Spleen (tissue), 7 donors: Measurements from ENCODE around the gene LMO2.

Source experiments
- CTCF ChIP-seq, 11 experiments: fragments of 200-600 bp in 7 of 11; fragments of 450-650 bp in 4 of 11; sonication (generic) in 4 of 11; IDR thresholded peaks in 8 of 11; conservative IDR thresholded peaks in 3 of 11; 1 replicate in 7 of 11; 2 replicates in 4 of 11; pipeline versions ENCODE4 v1.4.0 to v1.8.0; 2016 to 2021; ENCODE audit warnings: antibody characterized with exemption in 11 of 11, inconsistent platforms in 4 of 11, mild to moderate bottlenecking in 1 of 11
- POLR2A ChIP-seq, 3 donors: fragments of 450-650 bp; IDR thresholded peaks; one replicate each; pipeline ENCODE4 v1.5.1; 2017; ENCODE audit warnings: antibody characterized with exemption in 3 of 3, mild to moderate bottlenecking in 1 of 3
- POLR2AphosphoS5 ChIP-seq, 3 donors: sonication (generic); formaldehyde crosslinking; IDR thresholded peaks; one replicate each; pipeline ENCODE4 v1.5.1; 2017; ENCODE audit warnings: antibody characterized with exemption in 3 of 3
- donor health status: DM: no; HTN: no; CAD: no; lungs with moderate emphysema.
- donor health status: DM: no; HTN: no; CAD: no.
- donor health status: DM: no; HTN: no; CAD: no.

- no peak for TF ChIP-seq CTCF (IDR thresholded peaks at IDR 0.05 in 8 of 11, conservative IDR thresholded peaks at IDR 0.05 in 3 of 11)
- TF ChIP-seq POLR2AphosphoS5 (IDR thresholded peaks at IDR 0.05) = no peak
- no peak for TF ChIP-seq POLR2A (IDR thresholded peaks at IDR 0.05)
Measured at GRCh38 chr11:33924341-33924740, 32.5 kb upstream of the LMO2 start.
